HG03432 (cell line): ENCODE data around the gene MARCHF9.
"Not testable (repeated sequence)": the region's sequence is repeated elsewhere in the genome, so short reads cannot be mapped to it uniquely, and the experiment has no call there.

Experiments used
- ATAC-seq: cut with Tn5 transposase; IDR thresholded peaks from one replicate; pipeline ENCODE4 v1.9.1; 2021; ENCODE audit warnings: mild to moderate bottlenecking, moderate library complexity; ENCODE audit not compliant: unreplicated experiment

MARCHF9 gene

DNA sequence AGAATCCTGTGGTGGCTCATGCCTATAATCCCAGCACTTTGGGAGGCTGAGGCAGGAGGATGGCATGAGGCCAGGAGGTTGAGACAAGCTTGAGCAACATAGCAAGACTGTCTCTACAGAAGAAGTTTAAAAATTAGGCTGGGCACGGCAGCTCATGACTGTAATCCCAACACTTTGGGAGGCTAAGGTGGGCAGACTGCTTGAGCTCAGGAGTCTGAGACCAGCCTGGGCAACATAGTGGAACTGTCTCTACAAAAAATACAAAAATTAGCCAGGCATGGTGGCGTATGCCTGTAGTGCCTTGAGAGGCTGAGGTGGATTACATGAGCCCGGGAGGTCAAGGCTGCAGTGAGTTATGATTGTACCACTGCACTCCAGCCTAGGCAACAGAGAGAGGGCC lies 13.0 kb downstream of the MARCHF9 start:
- ATAC-seq: no peak

DNA sequence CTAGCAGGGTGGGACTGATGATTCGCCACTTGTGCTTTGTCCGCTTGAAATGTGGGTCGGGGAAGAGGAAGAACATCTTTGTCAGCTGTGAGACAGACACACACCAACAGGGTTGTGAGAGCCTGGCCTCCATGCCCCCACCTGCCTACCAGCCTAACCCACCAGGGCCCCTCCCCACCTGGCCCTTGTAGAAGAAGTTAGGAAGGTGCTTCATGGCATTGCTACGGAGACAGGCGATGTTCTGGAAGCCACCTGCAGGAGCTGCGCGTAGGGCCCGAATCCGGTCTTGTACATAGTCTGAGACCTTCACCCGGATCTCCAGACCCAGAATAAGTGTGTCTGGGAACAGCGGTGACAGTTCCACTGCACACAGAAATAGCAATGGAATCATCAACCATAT lies 14.7 kb downstream of the MARCHF9 start:
- ATAC-seq: no peak

DNA sequence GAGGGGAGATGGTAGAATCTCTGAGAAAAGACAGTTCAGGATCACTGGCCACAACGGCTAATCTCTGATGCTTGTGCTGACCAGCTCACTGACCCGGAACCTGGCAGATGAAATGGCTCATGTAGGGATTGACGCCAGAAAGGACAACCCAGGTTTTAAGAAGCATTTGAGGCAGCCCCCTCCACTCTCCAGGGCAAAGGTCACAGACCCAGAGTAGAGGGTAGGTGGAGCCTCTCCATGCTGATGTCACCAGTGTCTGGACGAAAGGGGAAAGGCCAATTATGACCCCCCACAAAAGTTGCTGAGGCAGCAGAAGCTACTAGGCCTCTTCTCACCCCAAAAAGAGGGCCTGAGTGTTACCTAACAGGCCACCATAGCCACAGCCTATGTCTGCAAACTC lies 15.8 kb downstream of the MARCHF9 start:
- ATAC-seq: no peak

GRCh38 chr12:57771236-57771872 lies 16.5 kb downstream of the MARCHF9 start:
- ATAC-seq: peak; percentile 80

DNA sequence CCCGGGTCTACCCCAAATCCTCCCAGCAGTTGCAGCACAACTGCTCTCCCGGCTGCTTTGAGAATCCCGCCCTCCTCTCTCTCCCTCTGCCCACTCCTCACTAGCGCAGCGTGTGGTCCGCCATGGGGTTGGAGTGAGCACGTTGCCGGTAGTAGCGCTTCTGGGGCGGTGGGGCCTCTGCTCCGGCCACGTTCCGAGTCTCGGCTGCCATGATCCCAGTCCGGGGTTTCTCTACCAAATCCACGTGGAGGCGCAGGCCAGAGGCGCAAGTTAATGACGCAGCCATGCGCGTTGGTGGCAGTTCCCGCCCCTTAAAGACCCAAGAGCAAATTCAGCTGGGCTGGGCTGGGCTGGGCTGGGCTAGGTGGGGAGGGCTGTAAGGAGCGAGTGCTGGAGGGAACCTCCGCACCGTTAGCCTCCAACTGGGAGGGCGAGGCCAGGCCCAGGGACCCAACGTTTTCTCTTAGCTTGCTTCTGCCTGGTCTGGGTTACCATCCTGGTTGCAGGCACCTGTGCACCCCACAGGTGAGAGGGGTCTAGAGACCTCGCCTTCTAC lies 17.0 kb downstream of the MARCHF9 start, which contains the start of gene METTL1:
METTL1 (minus strand) TSS at position 233 of the 556 bp plus-strand sequence; CDS start at position 211, 22 bp downstream.
- peak; percentile 87 for ATAC-seq

DNA sequence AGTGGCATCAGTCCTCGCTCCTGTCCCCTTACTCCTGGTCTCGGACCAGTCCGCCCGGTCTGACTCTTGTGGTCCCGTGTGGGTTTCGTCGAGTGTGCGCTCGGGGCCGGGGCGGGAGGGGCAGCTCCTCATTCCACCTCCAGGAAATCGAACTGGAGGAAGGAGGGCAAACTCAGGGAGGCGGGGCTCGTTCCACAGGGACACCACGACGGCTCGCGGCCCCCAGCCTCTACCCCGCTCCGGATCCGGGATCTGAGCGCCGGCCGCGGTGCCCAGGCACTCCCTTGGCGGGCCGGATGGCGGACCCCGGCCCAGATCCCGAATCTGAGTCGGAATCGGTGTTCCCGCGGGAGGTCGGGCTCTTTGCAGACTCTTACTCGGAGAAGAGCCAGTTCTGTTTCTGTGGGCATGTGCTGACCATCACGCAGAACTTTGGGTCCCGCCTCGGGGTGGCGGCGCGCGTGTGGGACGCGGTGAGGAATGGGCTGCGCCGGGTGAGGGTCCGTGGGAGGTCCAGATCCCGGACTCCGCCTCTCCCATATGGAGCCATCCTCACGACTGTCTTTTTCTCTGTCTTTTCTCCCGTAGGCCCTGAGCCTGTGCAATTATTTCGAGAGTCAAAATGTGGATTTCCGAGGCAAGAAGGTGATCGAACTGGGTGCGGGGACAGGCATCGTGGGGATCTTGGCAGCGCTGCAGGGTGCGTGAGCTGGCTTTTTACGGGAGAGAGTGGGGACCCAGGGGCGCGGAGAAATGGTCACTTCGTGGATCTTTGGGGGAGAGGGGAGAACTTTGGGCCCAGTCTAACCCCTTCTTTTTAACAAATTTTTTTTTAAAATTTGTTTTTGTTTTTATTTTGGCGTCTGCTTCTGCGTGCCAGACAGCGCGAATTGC lies 17.8 kb downstream of the MARCHF9 start, which contains the start of gene EEF1AKMT3:
EEF1AKMT3 (plus strand) TSS at position 186 of the 894 bp plus-strand sequence; CDS start at position 297, 111 bp downstream.
- peak; percentile 36 for ATAC-seq

DNA sequence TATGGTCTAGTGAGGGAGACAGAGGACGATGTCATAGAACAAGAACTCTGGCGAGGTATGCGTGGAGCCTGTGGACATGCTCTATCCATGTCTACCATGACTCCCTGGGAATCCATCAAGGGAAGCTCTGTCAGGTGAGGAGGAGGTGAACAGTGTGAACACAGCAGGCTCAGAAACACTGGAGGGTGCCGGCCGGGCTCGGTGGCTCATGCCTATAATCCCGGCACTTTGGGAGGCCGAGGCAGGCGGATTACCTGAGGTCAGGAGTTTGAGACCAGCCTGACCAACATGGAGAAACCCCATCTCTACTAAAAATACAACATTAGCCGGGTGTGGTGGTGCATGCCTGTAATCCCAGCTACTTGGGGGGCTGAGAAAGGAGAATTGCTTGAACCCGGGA lies 19.7 kb downstream of the MARCHF9 start:
- ATAC-seq: not testable (repeated sequence)

DNA sequence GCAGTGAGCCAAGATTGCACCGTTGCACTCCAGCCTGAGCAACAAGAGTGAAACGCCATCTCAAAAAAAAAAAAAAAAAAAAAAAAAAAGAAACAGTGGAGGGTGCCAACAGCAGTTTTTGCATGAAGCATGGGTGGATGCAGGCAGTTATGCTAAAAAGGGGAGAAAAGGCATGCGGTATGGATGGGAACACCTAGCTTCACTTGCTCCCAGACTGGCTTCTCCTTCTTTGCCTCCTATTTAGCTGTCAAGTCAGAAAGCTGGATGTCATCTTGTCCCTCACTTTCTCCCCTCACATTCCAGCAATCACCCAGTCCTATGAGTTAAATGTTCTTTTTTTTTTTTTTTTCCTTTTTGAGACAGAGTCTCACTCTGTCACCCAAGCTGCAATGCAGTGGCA lies 20.1 kb downstream of the MARCHF9 start:
- ATAC-seq: no peak

DNA sequence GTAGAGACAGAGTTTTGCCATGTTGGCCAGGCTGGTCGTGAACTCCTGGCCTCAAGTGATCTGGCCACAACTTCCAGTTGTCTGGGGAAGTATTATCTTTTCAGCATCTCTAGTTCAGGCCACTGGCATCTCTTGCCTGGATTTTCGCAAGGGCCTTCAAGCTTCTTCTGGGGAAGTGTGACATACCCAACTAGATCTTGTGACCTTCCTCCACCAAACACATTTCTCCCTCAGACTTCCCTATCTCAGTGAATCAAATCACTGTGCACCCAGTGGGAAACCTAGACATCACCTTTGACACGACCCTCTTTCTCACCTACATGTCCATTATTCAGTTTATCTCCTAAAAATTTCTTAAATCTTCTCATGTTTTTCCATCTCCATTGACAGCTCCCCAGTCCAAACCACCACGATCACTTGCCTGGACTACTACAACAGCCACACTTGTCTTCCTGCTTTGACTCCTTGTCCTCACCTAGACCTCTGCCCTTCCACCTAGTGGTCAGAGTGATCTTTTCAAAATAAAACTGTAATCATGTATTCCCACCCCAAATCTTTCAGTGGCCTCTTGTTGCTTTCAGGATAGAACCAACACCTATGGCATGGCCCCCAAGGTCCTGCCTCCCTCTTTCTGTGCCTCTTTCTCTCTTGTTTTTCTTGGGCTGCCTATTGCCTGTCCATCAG lies 20.8 kb downstream of the MARCHF9 start:
- ATAC-seq: no peak

GRCh38 chr12:57776247-57776587 lies 21.3 kb downstream of the MARCHF9 start:
- ATAC-seq: no peak

GRCh38 chr12:57777367-57777766 lies 22.5 kb downstream of the MARCHF9 start:
- no peak for ATAC-seq

DNA sequence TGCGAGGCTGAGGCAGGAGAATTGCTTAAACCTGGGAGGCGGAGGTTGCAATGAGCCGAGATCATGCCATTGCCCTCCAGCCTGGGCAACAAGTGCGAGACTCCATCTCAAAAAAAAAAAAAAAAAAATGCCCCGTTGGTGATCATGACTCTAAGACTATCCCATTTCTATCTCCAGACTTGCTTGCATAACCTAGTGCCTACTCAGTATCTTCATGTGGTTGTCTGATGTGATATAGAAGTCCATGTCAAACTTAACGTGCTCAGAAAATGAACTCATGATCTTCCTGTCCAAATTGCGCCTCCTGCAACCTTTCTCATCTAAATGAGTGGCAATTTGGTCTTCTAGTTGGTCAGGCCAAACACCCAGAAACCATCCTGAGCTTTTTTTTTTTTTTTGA lies 23.0 kb downstream of the MARCHF9 start:
- ATAC-seq: no peak

DNA sequence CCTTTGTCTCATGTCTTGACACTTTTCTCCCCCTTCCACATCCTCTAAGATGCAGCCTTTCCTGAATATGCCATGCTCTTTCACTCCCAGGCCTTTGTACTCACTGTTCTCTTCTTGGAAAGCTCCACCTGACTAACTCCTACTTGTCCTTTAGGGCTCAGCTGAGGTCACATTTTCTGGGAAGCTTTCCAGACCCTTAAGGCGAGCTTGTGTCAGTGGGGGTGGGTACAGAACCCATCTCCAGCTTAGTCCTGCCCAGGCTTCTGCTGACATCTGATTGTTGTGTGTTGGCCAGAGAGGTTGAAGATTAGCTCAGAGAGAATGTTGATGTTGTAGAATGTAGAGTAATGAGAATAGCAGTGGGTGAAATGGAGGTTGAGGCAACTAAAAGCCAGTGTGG lies 24.8 kb downstream of the MARCHF9 start:
- ATAC-seq: no peak

DNA sequence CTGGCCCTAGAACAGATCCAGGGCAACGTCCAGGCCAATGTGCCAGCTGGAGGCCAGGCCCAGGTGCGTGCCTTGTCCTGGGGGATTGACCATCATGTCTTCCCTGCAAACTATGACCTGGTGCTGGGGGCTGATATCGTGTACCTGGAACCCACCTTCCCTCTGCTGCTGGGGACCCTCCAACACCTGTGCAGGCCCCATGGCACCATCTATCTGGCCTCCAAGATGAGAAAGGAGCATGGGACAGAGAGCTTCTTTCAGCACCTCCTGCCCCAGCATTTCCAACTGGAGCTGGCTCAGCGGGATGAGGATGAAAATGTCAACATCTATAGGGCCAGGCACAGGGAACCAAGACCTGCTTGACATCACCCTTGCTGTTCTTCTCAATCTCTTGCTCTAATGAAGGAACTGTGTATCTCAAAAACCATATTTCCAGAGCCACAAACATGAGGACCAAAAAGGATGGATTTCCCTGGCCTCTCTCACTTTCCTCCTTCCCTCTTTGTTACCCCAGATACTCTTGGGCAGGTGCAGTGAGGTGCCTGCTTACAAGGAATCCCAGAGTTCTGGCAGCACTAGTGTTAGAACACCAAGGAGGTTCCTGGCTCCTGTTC lies 25.5 kb downstream of the MARCHF9 start:
- ATAC-seq: no peak

DNA sequence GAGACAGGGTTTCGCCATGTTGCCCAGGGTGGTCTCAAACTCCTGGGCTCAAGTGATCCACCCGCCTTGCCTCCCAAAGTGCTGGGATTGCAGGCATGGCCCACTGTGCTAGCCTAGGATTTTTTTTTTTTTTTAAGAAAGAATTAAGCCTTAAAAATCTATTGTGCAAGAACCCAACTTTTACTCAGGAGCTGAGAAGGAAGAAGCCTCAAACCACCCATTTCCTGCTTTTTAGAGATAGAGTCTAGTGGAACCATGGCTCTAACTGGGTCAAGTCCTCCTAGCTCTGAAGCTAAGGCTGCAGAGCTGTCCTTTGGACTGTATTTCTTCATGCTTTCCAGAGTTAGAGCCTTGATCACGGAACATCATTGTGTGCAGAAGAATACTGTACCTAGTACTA lies 26.3 kb downstream of the MARCHF9 start:
- no peak for ATAC-seq

GRCh38 chr12:57781801-57782200 lies 26.9 kb downstream of the MARCHF9 start:
- no peak for ATAC-seq

DNA sequence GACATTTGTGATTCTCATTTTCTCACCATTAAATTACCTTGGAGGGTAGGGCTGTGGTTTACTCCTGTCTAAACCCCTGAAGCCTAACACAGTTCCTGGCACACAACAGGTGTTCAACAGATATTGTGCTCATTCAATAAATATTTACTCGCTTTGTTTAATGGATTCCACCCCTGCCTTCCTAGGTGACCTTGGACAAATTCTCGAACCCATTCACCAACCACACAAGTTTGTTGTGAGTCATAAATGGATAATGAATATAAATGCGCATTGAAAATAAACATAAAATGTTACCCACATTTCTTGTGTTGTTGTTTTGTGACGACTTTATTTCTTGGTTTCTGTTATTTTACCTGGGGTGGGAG lies 27.3 kb downstream of the MARCHF9 start:
- ATAC-seq: peak; percentile 2

GRCh38 chr12:57782608-57783465 lies 27.9 kb downstream of the MARCHF9 start, which contains the start of gene TSFM:
TSS of gene TSFM (plus strand) at chr12:57782787. CDS start at chr12:57782802, 15 bp downstream.
- ATAC-seq: peak; percentile 89

GRCh38 chr12:57783466-57783801 lies 28.5 kb downstream of the MARCHF9 start:
- peak; percentile 7 for ATAC-seq

DNA sequence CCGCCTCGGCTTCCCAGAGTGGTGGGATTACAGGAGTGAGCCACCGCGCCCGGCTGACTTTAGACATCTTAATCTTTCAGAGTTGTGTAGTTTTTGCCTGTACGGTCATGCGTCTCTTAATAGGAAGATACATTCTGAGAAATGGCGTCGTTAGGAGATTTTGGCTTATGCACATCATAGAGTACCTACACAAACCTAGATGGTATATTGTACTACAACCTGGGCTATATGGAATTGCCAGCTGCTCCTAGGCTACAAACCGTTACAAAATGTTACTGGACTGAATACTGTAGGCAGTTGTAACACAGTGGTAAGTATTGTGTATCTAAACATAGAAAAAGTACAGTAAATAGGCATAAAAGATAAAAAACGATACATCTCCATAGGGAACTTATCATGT lies 29.0 kb downstream of the MARCHF9 start:
- ATAC-seq: no peak
